SH-SY5Y (cell line): ENCODE data around the gene ACBD3.
A peak's percentile ranks its signal among the peaks of the same experiment; 100 is the strongest.

Source experiments
- GATA2 ChIP-seq: IDR thresholded peaks from 2 replicates; pipeline ENCODE4 v1.6.1; 2011; ENCODE audit warnings: mild to moderate bottlenecking, low read depth, low read length
- GATA3 ChIP-seq: IDR thresholded peaks from 2 replicates; pipeline ENCODE4 v1.6.1; 2011; ENCODE audit warnings: low read depth, mild to moderate bottlenecking, low read length, moderate library complexity

- TF ChIP-seq GATA2: peak; percentile 57
- TF ChIP-seq GATA3: no peak
Observed at GRCh38 chr1:226233293-226233692, 46.8 kb upstream of the ACBD3 start.
